Colon (tissue), 2 donors: ENCODE results near the gene KLHL40.

Source experiments
- FAIRE-seq: peaks from 2 replicates; lab custom pipeline; 2012; peaks lifted over from hg19 to GRCh38; lab: Jason Lieb, UNC
- donor health status: control.
- donor health status: control.

Gene KLHL40

GRCh38 chr3:42690191-42690590 is 4.9 kb downstream of the KLHL40 start:
- no peak for FAIRE-seq

- FAIRE-seq = no peak
These were observed 5.7 kb downstream of the KLHL40 start for GRCh38 chr3:42690766-42691680.

- FAIRE-seq = no peak
These were observed 6.7 kb downstream of the KLHL40 start for GRCh38 chr3:42691816-42692666.

GRCh38 chr3:42692667-42693529 is 7.6 kb downstream of the KLHL40 start:
- FAIRE-seq = no peak

- FAIRE-seq = no peak
These were observed 8.2 kb downstream of the KLHL40 start for GRCh38 chr3:42693530-42693930.

- FAIRE-seq = no peak
These were observed 9.0 kb downstream of the KLHL40 start for GRCh38 chr3:42694366-42694765.

GRCh38 chr3:42696356-42697288 is 11.3 kb downstream of the KLHL40 start:
- no peak for FAIRE-seq

- no peak for FAIRE-seq
These were observed 12.1 kb downstream of the KLHL40 start for GRCh38 chr3:42697289-42698051.

- FAIRE-seq = no peak
These were observed 13.0 kb downstream of the KLHL40 start for GRCh38 chr3:42698216-42698910.

GRCh38 chr3:42698911-42699230 is 13.5 kb downstream of the KLHL40 start:
- FAIRE-seq = no peak

GRCh38 chr3:42699511-42699971 is 14.2 kb downstream of the KLHL40 start:
- no peak for FAIRE-seq

GRCh38 chr3:42700366-42701288 is 15.3 kb downstream of the KLHL40 start:
- no peak for FAIRE-seq

- no peak for FAIRE-seq
These were observed 16.2 kb downstream of the KLHL40 start for GRCh38 chr3:42701371-42702065.

GRCh38 chr3:42702066-42702951 is 17.0 kb downstream of the KLHL40 start, which contains the start of gene HHATL:
Gene HHATL (minus strand): TSS chr3:42702798. CDS start chr3:42700826, 1,972 bp downstream.
- FAIRE-seq = no peak

- FAIRE-seq = no peak
These were observed 17.8 kb downstream of the KLHL40 start for GRCh38 chr3:42702982-42703694.

GRCh38 chr3:42703695-42704025 is 18.3 kb downstream of the KLHL40 start:
- FAIRE-seq = no peak
